Loucy (cell line): ENCODE measurements around the gene ENTREP3.
"Not testable (repeated sequence)": the region's sequence is repeated elsewhere in the genome, so short reads cannot be mapped to it uniquely, and the experiment has no call there.

ENCODE experiments used
- H2AFZ ChIP-seq: fragments of 200-600 bp; sonication (generic); 2 replicates; pipeline ENCODE4 v1.6.0; 2016; ENCODE audit warnings: antibody characterized with exemption, mild to moderate bottlenecking, low read length, moderate library complexity
- H3F3A ChIP-seq: fragments of 200-600 bp; 2 replicates; pipeline ENCODE4 v1.6.0; 2016; ENCODE audit warnings: antibody characterized with exemption, low read depth, mild to moderate bottlenecking
- H3K27me3 ChIP-seq: fragments of 200-600 bp; sonication (generic); 2 replicates; pipeline ENCODE4 v1.6.1; 2014; ENCODE audit warnings: low read length, mild to moderate bottlenecking; ENCODE audit not compliant: insufficient read depth, poor library complexity, severe bottlenecking
- H3K36me3 ChIP-seq: fragments of 200-600 bp; sonication (generic); 2 replicates; pipeline ENCODE4 v1.6.1; 2016; ENCODE audit warnings: low read length; ENCODE audit not compliant: insufficient read depth
- H3K4me1 ChIP-seq: fragments of 200-600 bp; sonication (generic); 2 replicates; pipeline ENCODE4 v1.5.1; 2014; ENCODE audit warnings: low read length, mild to moderate bottlenecking; ENCODE audit not compliant: insufficient read depth, poor library complexity, severe bottlenecking
- H3K4me2 ChIP-seq: fragments of 200-600 bp; sonication (generic); 2 replicates; pipeline ENCODE4 v1.6.0; 2014; ENCODE audit warnings: antibody characterized with exemption, low read length, low read depth, mild to moderate bottlenecking; ENCODE audit not compliant: poor library complexity, severe bottlenecking
- H3K4me3 ChIP-seq: fragments of 200-600 bp; sonication (generic); 2 replicates; pipeline ENCODE4 v1.5.1; 2014; ENCODE audit warnings: low read length, mild to moderate bottlenecking, mixed read lengths; ENCODE audit not compliant: poor library complexity, severe bottlenecking
- H3K79me2 ChIP-seq: fragments of 200-600 bp; sonication (generic); 2 replicates; pipeline ENCODE4 v1.6.1; 2014; ENCODE audit warnings: low read length; ENCODE audit not compliant: insufficient read depth
- H3K9ac ChIP-seq: fragments of 200-600 bp; sonication (generic); 2 replicates; pipeline ENCODE4 v1.6.0; 2014; ENCODE audit warnings: mild to moderate bottlenecking, low read depth, low read length, moderate library complexity; ENCODE audit not compliant: poor library complexity, severe bottlenecking
- H3K9me2 ChIP-seq: fragments of 200-600 bp; sonication (generic); replicated peaks from 2 replicates; pipeline ENCODE4 v1.6.1; 2016; ENCODE audit warnings: low read depth, low read length, mixed read lengths
- H3K9me3 ChIP-seq: fragments of 200-600 bp; sonication (generic); 2 replicates; pipeline ENCODE4 v1.6.1; 2014; ENCODE audit warnings: mild to moderate bottlenecking, antibody characterized with exemption, low read length, low read depth; ENCODE audit not compliant: insufficient read depth
- H4K20me1 ChIP-seq: fragments of 200-600 bp; sonication (generic); 2 replicates; pipeline ENCODE4 v1.6.0; 2014; ENCODE audit warnings: antibody characterized with exemption, low read length, mild to moderate bottlenecking; ENCODE audit not compliant: insufficient read depth, poor library complexity, severe bottlenecking
- EZH2phosphoT487 ChIP-seq: fragments of 200-600 bp; IDR thresholded peaks from 2 replicates; pipeline ENCODE4 v1.6.1; 2018; ENCODE audit warnings: antibody characterized with exemption, mild to moderate bottlenecking, moderate library complexity, borderline replicate concordance
- TF ChIP-seq, protein P1 (sequence below): fragments of 200-600 bp; sonication (generic); conservative IDR thresholded peaks from 2 replicates; pipeline ENCODE4 v1.5.1; 2014; ENCODE audit warnings: mild to moderate bottlenecking, antibody characterized with exemption, low read length

ENTREP3 gene

DNA sequence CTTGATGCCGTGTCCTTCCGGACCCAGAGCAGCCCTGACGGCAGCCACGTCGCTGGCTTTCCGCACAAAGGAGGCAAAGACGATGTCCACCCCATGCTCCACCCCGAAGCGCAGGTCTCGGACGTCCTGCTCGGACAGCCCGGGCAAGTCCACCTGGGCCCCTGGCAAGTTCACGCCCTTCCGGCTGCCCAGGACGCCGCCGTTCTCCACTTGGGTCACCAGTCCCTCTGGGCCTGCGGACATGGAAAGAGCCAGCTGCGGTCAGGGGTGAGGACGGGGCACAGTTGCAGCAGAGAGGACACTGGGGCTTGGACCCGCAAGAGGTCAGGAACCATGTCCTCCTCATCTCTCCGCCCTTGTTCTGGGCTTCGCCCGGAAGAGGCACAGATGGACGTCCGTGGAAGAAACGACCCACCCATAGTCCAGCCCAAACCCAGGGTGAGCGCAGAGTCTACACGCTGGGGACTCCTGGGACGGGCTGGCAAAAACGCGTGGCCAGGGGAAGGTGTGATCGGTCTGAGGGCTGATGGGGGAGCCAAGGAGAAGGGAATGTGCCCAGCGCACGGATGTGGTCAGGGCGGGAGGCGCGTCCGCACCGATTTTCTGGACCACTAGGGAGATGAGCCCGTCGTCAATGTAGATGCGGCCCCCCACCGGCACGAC lies 39.4 kb upstream of the ENTREP3 start:
- no peak overlapping the region for H3K4me3 ChIP-seq

DNA sequence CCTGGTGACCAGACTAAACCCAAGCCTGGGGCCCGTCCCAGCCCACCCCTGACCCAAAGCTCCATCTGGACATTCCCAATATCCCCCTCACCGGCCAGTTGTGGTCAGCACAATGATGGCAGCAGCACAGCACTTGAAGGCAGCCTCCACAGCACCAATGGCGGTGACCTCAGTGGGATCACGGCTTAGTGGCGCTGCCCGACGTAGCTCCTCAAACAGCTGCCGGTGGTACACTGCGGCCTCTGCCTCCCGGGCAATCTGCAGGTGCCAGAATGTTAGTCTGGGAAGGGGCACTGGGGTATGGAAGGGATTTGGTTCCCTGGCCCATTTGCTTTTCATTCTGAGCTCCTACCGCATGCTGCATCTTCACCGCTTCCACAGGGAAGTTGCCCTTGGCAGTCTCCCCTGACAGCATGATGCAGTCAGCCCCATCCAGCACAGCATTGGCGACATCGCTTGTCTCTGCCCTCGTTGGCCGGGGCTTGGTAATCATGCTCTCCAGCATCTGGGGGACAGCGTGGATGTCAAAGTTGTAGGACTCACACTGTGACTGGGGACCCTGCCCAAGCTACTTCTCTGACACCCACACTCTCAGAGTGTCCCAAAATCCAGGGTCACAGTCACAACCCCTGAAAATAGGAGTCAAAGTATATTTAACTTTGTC lies 37.9 kb upstream of the ENTREP3 start:
- no peak for TF ChIP-seq EZH2phosphoT487
- TF ChIP-seq, protein P1, sequence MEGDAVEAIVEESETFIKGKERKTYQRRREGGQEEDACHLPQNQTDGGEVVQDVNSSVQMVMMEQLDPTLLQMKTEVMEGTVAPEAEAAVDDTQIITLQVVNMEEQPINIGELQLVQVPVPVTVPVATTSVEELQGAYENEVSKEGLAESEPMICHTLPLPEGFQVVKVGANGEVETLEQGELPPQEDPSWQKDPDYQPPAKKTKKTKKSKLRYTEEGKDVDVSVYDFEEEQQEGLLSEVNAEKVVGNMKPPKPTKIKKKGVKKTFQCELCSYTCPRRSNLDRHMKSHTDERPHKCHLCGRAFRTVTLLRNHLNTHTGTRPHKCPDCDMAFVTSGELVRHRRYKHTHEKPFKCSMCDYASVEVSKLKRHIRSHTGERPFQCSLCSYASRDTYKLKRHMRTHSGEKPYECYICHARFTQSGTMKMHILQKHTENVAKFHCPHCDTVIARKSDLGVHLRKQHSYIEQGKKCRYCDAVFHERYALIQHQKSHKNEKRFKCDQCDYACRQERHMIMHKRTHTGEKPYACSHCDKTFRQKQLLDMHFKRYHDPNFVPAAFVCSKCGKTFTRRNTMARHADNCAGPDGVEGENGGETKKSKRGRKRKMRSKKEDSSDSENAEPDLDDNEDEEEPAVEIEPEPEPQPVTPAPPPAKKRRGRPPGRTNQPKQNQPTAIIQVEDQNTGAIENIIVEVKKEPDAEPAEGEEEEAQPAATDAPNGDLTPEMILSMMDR: no peak
- Histone ChIP-seq H3K9me3 (no peaks in the 10 kb centered on the region), H2AFZ (no peak overlapping the region), H3K4me3 (no peak overlapping the region), H3K27me3 (no peaks in the 10 kb centered on the region), H3K79me2 (no peaks in the 10 kb centered on the region), H3K9me2 (no peaks in the 10 kb centered on the region), H3K4me2 (no peak overlapping the region), H4K20me1 (no peaks in the 10 kb centered on the region), H3K4me1 (no peaks in the 10 kb centered on the region), H3K9ac (no peak overlapping the region), H3K36me3 (no peaks in the 10 kb centered on the region), H3F3A (no peaks in the 10 kb centered on the region)

More for the DNA sequence above, 39.4 kb upstream of the ENTREP3 start:
- H3K36me3 ChIP-seq: no peaks in the 10 kb centered on the region
- no peaks in the 10 kb centered on the region for H3K27me3 ChIP-seq
- no peaks in the 10 kb centered on the region for H3K9me2 ChIP-seq
- H3K9me3 ChIP-seq: no peaks in the 10 kb centered on the region
- no peak overlapping the region for H2AFZ ChIP-seq
- H3K79me2 ChIP-seq: no peaks in the 10 kb centered on the region
- no peak overlapping the region for H3K4me2 ChIP-seq
- no peaks in the 10 kb centered on the region for H4K20me1 ChIP-seq
- TF ChIP-seq, protein P1: no peak
- TF ChIP-seq EZH2phosphoT487: no peak
- H3K4me1 ChIP-seq: no peaks in the 10 kb centered on the region
- no peak overlapping the region for H3K9ac ChIP-seq
- no peaks in the 10 kb centered on the region for H3F3A ChIP-seq

DNA sequence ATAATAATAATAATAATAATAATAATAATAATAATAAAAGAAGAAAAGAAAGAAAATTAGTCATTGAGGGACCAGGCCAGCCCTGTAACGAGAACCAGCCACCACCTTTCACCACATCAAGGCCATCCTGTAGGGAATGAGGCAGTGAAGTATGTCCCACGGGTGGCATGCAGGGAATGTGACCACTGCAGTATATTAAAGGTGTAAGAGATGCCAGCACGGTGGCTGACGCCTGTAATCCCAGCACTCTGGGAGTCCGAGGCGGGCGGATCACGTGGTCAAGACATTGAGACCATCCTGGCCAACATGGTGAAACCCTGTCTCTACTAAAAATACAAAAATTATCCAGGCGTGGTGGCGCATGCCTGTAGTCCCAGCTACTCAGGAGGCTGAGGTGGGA lies 35.7 kb upstream of the ENTREP3 start:
- not testable (repeated sequence) for H3K36me3 ChIP-seq, H3K9me2 ChIP-seq, H3K4me3 ChIP-seq, H3K4me2 ChIP-seq, H3K4me1 ChIP-seq, H4K20me1 ChIP-seq, H3K9me3 ChIP-seq, H2AFZ ChIP-seq, H3K79me2 ChIP-seq, H3K27me3 ChIP-seq, H3F3A ChIP-seq, H3K9ac ChIP-seq
